Endothelial cell (in vitro differentiated cells): ENCODE results near the gene GINS3. TPM values are rescaled to one million over a fixed set of nuclear protein-coding genes. Genes with fewer than 3 reads are reported as not detected.

Source experiments
- DNase-seq: peaks from one replicate; pipeline ENCODE4 v3.0.0; 2021; ENCODE audit warnings: low spot score
- H3K27ac Mint-ChIP-seq: one replicate; pipeline ENCODE4 v1.8.0; 2021; ENCODE audit warnings: mixed read lengths, inconsistent platforms; ENCODE audit not compliant: unreplicated experiment
- H3K27me3 Mint-ChIP-seq: one replicate; pipeline ENCODE4 v1.8.0; 2021; ENCODE audit warnings: mild to moderate bottlenecking, moderate library complexity, mixed read lengths, inconsistent platforms; ENCODE audit not compliant: unreplicated experiment
- H3K36me3 Mint-ChIP-seq: one replicate; pipeline ENCODE4 v1.8.0; 2021; ENCODE audit warnings: mild to moderate bottlenecking, low read depth, mixed read lengths, inconsistent platforms; ENCODE audit not compliant: unreplicated experiment
- H3K4me1 Mint-ChIP-seq: one replicate; pipeline ENCODE4 v1.8.0; 2021; ENCODE audit warnings: mild to moderate bottlenecking, mixed read lengths, inconsistent platforms; ENCODE audit not compliant: unreplicated experiment
- H3K4me3 Mint-ChIP-seq: one replicate; pipeline ENCODE4 v1.8.0; 2021; ENCODE audit warnings: mild to moderate bottlenecking, mixed read lengths, inconsistent platforms; ENCODE audit not compliant: unreplicated experiment
- H3K9me3 Mint-ChIP-seq: one replicate; pipeline ENCODE4 v1.8.0; 2021; ENCODE audit warnings: mixed read lengths, inconsistent platforms; ENCODE audit not compliant: unreplicated experiment
- total RNA-seq: library from RNA; stranded (reverse); fragmentation: NEBNext Ultra II Directional; extraction: Animal tissue kit (Norgen Biotek cat#: 25700); gene quantifications from one replicate; pipeline ENCODE4 v1.2.1, GENCODE V29; 2021; ENCODE audit not compliant: unreplicated experiment
- TF ChIP-seq, protein P1 (sequence below): fragments of 200-600 bp; sonication (generic); IDR thresholded peaks from one replicate; pipeline ENCODE4 v1.5.0; 2021; ENCODE audit warnings: antibody characterized with exemption; ENCODE audit not compliant: unreplicated experiment

GINS3 gene
- total RNA-seq, 1 donor from 2014 or later, result 4.9 TPM

DNA sequence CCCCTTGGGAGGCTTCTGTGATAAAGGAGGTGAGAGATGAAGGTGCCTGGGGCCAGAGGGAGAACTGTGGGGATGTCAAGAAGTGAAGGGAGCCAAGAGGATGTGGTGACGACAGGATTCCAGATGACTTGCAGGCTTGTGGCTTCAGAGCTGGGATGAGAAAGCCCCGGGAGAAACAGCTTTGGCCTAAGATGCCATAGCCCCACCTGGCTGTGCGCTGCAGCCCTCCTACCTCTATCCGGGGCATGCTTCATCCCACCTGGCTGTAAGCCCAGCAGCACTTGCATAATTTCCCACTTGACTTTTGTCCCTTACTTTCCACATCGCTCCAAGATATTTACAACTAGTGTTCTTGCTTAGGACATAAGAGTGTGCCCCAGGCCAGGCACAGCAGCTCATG, 29.3 kb downstream of the GINS3 start:
- Mint-ChIP-seq H3K4me1 (peaks cover 15% of the 10 kb centered on the region), H3K9me3 (no peaks in the 10 kb centered on the region), H3K27me3 (peaks cover 4% of the 10 kb centered on the region), H3K27ac (no peak overlapping the region), H3K4me3 (no peak overlapping the region), H3K36me3 (no peaks in the 10 kb centered on the region)
- TF ChIP-seq, protein P1, sequence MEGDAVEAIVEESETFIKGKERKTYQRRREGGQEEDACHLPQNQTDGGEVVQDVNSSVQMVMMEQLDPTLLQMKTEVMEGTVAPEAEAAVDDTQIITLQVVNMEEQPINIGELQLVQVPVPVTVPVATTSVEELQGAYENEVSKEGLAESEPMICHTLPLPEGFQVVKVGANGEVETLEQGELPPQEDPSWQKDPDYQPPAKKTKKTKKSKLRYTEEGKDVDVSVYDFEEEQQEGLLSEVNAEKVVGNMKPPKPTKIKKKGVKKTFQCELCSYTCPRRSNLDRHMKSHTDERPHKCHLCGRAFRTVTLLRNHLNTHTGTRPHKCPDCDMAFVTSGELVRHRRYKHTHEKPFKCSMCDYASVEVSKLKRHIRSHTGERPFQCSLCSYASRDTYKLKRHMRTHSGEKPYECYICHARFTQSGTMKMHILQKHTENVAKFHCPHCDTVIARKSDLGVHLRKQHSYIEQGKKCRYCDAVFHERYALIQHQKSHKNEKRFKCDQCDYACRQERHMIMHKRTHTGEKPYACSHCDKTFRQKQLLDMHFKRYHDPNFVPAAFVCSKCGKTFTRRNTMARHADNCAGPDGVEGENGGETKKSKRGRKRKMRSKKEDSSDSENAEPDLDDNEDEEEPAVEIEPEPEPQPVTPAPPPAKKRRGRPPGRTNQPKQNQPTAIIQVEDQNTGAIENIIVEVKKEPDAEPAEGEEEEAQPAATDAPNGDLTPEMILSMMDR, result no peak
- DNase-seq, result no peak

DNA sequence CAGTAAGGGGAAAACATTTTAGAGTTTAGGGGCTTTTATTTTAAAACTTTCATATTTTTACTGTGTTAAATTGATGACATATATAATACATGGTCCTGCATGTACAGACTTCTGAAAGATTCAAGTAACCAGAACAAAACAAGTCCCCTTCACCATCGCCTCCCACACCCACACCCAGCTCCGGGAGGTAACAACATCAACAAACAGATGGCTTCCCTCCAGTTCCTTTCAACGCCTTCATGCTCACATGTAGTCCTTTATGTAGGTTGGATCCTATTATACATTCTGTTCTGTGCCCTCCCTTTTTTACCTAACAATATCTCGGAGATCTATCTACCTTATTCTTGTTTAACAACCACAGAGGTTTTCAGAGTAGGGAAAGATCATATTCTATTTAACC, 30.5 kb downstream of the GINS3 start:
- Mint-ChIP-seq H3K27me3 (peaks cover 2% of the 10 kb centered on the region), H3K4me3 (no peak overlapping the region), H3K4me1 (peaks cover 15% of the 10 kb centered on the region), H3K27ac (no peak overlapping the region), H3K9me3 (no peaks in the 10 kb centered on the region), H3K36me3 (no peaks in the 10 kb centered on the region)
- DNase-seq, result no peak
- TF ChIP-seq, protein P1, result no peak

DNA sequence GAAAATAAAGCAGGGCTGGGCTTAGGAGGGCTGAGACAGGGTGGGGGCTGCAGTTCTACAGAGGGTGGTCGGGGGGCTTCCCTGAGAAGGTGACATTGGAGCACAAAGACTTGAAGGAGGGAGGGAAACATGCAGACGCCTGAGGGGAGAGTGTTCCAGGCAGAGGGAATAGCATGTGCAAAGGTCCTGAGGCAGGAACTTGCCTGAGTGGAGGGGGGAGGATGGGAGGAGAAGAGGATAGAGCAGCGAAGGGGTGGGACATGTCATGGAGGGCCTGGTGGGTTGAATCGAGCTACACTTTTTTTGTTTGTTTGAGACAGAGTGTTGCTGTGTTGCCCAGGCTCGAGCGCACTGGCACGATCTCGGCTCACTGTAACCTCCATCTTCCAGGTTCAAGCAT, 33.0 kb downstream of the GINS3 start:
- TF ChIP-seq, protein P1, result no peak
- Mint-ChIP-seq H3K27ac (no peak overlapping the region), H3K4me1 (peaks cover 11% of the 10 kb centered on the region), H3K9me3 (no peaks in the 10 kb centered on the region), H3K36me3 (no peaks in the 10 kb centered on the region), H3K4me3 (no peak overlapping the region), H3K27me3 (peaks cover 4% of the 10 kb centered on the region)
- DNase-seq, result no peak

DNA sequence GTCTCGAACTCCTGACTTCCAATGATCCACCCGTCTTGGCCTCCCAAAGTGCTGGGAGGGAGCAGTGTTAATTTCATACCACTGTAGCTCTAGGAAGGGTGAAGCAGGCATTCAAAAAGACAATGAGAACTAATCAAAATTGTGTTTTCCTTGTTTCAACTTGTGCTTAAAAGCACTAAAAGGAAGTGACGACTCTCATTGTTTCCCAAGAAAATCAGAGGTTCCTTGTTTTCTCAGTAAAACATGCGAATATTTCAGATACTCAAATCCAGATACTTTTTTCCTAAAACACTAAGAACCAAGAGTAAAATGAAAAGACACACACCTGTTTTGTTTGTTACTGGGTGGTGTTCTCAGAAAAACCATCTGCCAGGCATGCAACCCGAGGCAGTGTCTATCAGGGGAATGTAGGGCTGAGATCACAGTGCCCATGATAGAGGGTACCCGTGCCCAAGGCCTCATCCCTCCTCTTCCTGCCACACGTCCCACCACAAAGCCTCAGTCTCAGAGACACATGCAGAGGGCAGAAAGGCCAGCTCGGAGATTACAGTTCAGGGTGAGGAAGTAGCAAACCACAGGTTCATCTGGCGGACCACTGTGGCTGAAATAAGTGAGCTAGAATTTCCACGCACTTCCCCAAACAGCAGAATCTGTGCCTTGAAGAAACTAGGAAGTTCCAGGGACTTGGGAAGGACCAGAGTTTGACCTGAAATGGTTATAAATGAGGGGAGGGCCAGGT, 33.7 kb downstream of the GINS3 start:
- H3K9me3 Mint-ChIP-seq, result no peaks in the 10 kb centered on the region
- H3K4me1 Mint-ChIP-seq, result peaks cover 11% of the 10 kb centered on the region
- H3K27ac Mint-ChIP-seq, result no peak overlapping the region
- H3K36me3 Mint-ChIP-seq, result no peaks in the 10 kb centered on the region
- no peak overlapping the region for H3K4me3 Mint-ChIP-seq
- no peak for DNase-seq
- H3K27me3 Mint-ChIP-seq, result peaks cover 4% of the 10 kb centered on the region
- TF ChIP-seq, protein P1, result no peak

DNA sequence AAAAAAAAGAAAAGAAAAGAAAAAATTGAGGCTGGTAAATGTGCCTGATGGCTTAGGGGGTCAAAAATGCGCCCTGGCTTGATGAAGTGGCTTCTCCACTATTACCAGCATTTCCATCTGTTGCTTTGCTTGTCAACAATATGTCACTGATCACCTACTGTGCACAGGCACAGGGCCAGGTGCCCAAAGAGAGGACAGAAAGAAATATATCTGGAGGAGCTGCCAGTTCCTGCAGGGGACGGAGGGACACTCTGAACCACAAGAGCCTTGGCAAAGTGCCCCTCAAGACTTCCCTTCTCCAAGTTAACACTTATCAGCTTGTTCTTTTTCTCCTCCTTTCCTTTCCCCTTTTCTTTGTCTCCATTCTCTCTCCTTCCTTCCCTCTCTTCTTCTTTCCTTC, 34.7 kb downstream of the GINS3 start:
- peaks cover 6% of the 10 kb centered on the region for H3K27me3 Mint-ChIP-seq
- no peak overlapping the region for H3K4me3 Mint-ChIP-seq
- H3K4me1 Mint-ChIP-seq, result peaks cover 11% of the 10 kb centered on the region
- DNase-seq, result no peak
- H3K36me3 Mint-ChIP-seq, result no peaks in the 10 kb centered on the region
- no peak overlapping the region for H3K27ac Mint-ChIP-seq
- H3K9me3 Mint-ChIP-seq, result no peaks in the 10 kb centered on the region
- TF ChIP-seq, protein P1, result no peak
